Urothelium cell line (cell line): ENCODE results near the gene IP6K3.

Experiments used
- DNase-seq: peaks from one replicate; pipeline ENCODE4 v3.0.0; 2011; ENCODE audit warnings: low spot score, mixed read lengths
- FAIRE-seq: peaks from 2 replicates; lab custom pipeline; 2011; peaks lifted over from hg19 to GRCh38; lab: Jason Lieb, UNC

Gene IP6K3

DNA sequence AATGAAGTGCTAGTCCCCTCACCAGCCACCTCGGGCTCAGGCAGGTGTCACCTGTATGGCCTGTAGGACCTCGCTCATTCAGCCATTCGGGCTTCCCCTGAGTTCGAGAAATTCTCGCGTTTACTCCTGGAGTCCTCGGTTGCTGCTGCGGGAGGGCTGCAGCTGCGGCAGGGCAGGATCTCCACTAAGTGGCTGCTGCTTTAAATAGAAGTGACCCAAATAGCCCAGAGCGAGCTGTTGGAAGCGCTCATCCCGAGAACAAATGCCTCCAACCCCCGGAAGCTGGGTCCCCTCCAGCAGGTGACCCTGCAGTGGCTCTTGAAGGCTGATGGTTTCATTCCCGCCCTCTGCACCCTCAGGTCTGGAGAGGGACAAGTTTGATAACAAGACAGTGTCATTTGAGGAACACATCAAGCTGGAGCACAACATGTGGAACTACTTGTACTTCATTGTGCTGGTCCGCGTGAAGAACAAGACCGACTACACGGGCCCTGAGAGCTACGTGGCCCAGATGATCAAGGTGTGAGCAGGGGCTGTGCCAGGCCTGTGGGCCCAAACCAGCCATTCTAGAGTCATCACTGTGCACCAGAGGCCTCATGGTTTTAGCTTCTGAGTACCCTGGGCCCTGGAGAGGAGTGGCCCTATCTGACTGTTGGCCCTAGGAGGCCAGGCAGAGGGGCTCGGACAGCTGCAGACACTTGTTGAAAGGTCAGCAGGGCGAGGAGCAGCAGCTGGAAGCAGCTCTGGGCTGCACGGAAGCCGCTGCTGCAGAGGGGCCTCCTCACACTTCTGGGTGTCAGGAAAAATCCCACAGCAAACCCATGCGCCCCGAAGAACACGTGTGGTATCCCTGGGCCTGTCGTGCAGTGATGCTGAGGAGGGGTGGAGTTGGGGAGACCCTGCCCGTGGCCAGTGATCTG, 53.3 kb downstream of the IP6K3 start:
- FAIRE-seq (no peak), DNase-seq (no peak)

DNA sequence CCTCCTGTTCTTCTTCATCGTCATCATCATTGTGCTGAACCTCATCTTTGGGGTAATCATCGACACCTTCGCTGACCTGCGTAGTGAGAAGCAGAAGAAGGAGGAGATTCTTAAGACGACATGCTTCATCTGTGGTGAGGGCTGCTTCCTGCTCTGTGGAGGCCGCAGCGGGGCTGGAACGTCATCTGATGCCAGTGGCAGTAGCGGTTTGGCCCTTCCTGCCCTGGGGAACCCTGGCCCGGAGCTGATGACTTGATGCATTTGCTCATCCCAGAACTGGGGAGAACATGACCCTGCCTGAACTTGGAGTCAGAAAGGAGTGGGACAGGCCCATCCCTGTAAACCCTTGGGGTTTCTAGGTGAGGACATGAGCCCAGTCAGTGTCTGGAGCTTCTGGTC, 53.9 kb downstream of the IP6K3 start:
- no peak for FAIRE-seq

DNA sequence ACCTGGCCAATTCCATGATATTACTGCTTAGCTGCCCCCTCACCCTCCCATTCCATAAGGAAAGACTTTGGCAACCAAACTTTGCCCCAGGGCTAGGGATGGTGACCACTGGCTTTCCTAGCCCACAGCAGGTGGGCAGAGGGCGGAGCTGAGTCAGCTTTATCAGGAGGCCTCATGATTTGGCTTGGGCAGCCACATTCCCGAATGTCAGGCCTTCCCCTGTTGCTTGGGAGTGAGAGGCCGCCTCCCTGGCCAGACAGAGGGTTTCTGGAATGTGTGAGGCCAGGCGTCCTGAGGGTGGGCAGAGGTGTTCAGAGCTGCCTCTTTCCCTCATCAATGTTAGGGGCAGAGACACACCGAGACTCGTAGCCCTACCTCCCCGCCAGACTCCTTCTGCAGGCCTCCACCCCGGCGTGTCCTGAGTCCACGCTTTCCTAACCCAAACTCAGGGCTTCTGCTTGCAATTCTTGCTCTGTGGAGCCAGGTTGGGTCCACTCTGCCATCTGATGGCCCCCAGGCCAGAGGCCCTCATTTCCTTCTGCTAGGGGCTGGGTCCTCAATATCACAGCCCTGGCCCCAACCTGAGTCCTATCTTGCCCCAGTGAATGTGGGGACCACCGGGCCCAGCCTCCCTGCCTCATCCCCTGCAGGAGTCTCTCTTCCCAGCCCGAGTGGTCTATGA, 54.5 kb downstream of the IP6K3 start:
- FAIRE-seq (no peak), DNase-seq (no peak)

More for the DNA sequence above, 53.9 kb downstream of the IP6K3 start:
- no peak for DNase-seq

DNA sequence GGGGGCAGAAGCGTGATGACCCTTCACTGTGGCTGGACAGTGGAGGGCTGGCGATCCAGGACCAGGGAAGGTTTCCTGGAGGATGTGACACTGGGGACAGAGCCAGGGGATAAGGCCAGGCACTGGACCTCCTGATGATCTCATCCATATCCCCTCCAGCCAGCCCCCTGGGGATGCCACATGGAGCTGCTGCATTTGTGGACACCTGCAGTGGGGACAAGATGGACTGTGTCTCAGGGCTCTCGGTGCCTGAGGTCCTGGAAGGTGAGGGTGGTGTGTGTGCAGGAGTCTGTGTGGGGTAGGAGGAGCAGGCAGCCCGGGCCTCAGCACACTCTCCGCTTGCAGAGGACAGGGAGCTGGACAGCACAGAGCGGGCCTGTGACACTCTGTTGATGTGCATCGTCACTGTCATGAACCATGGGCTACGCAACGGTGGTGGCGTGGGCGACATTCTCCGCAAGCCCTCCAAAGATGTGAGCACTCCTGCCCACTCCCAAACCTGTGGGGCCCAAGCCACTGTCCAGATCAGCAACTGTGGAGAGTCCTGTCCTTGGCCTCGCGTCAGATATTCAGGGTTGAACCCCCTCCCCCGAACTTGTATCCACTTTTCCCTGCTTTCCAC, 55.1 kb downstream of the IP6K3 start:
- FAIRE-seq, result no peak
- no peak for DNase-seq

DNA sequence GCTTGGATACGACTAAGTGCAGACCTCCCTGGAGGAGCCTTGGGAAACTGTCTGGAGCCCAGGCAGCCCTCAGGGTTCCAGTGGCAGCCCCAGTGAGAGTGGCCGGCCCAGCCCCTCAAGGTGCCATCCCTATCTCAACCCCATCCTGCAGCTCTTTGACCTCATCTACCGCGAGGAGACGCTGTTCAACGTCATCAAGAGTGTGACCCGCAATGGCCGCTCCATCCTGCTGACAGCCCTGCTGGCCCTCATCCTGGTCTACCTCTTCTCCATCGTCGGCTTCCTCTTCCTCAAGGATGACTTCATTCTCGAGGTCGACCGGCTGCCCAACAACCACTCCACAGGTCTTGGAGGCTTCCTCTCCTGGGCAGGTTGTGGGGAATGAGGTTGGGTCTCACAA, 55.9 kb downstream of the IP6K3 start:
- no peak for FAIRE-seq

DNA sequence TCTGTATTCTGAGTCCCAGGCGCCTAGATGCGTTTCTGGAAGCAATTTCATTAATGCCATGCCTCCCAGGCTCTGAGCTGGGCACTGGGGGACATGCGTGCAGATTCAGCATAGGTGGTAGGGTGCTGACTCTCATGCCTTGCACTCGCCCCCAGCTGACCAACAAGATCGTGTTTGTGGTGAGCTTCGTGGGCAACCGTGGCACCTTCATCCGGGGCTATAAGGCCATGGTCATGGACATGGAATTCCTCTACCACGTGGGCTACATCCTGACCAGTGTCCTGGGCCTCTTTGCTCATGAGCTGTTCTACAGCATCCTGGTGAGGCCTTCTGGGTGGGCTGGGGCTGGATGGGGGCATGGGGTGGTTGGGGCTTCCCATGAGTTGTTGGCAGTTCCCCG, 56.8 kb downstream of the IP6K3 start:
- FAIRE-seq (no peak), DNase-seq (no peak)

More for the DNA sequence above, 55.9 kb downstream of the IP6K3 start:
- no peak for DNase-seq

DNA sequence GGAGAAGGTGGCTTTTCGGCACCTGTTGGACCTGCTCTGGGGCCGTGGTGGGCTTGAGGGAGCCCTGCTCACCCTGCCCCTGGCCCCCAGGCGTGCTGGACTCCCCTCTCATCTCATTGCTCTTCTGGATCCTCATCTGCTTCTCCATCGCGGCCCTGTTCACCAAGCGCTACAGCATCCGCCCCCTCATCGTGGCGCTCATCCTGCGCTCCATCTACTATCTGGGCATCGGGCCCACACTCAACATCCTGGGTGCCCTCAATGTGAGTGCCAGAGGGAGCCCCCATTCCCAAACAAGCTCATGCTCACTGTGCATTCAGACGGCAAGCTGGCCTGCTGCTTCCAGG, 57.6 kb downstream of the IP6K3 start:
- FAIRE-seq (no peak), DNase-seq (no peak)

DNA sequence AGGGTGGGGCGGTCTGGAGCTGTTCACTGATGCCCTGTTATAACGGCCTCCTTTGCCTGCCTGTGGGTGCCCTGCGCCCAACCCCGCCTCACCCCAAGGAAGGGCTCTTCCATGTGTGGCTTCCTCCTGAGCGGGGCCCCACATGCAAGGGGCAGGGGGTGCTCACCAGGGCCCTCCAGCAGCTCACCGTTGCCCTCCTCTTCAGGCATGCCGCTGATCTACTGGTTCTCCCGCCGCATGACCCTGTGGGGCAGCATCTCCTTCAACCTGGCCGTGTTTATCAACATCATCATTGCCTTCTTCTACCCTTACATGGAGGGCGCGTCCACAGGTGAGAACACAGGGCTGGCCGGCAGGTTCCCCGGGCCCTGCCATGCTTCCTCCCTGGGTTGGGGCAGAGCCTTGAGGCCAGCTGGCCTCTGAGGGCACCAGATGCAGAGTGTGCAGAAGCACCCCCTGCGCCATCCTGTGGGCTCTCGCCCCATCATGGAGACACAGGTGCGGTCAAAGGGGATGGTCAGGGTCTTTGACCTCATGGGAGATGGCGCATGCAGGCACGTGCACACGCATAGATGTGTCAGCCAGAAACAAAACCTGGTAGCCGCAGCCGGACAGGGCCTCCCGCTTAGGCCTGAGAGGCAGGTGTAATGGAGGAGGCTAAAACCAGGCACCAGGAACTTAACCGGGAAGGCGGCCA, 58.1 kb downstream of the IP6K3 start:
- FAIRE-seq (no peak), DNase-seq (no peak)

DNA sequence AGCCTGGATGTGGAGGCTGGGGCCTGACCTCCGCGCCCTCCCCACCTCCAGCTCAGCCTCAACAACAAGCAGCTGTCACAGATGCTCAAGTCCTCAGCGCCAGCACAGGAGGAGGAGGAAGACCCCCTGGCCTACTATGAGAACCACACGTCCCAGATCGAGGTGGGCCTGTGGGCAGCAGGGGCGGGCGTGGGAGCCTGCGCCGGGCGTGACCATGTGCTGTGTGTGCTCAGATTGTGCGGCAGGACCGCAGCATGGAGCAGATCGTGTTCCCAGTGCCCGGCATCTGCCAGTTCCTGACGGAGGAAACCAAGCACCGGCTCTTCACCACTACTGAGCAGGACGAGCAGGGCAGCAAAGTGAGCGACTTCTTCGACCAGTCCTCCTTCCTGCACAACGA, 58.7 kb downstream of the IP6K3 start:
- DNase-seq (no peak), FAIRE-seq (no peak)

DNA sequence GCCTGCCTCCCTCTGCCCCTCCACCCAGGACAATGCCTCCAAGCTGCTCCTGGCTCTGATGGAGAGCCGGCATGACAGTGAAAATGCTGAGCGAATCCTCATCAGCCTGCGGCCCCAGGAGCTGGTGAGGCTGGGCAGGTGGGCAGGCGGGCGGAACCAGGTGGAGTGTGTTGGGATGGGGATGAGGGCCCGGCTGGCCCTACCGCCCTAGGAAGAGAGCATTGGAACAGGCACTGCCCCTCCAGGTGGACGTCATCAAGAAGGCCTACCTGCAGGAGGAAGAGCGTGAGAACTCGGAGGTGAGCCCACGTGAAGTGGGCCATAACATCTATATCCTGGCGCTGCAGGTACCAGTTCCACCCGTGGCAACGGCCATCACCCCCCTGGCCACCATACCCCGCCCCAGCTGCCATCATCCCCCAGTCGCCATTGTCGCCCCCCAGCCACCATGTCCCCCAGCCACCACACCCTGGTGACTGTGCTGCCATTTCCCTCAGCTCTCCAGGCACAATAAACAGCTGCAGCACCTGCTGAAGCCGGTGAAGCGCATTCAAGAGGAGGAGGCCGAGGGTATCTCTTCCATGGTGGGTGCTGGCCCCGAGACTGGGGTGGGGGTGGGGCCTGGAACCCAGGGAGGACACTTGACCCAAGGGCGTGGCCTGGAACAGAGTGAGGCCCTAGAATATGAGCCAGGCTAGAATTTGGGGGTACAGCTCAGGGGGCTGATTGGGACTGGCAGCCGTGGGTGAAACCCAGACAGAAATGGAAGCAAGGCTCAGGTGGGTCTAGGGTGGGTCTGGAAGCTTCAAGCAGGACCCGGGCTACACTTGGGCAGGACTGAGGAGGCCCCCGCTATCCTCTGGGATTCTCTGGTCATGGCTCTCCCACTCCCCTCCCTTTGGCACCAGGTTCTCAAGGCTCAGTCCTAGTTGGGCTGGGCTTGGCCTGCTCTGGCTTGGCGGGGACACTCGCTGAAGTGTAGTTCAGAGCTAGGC, 59.4 kb downstream of the IP6K3 start:
- FAIRE-seq, result no peak
- no peak for DNase-seq

DNA sequence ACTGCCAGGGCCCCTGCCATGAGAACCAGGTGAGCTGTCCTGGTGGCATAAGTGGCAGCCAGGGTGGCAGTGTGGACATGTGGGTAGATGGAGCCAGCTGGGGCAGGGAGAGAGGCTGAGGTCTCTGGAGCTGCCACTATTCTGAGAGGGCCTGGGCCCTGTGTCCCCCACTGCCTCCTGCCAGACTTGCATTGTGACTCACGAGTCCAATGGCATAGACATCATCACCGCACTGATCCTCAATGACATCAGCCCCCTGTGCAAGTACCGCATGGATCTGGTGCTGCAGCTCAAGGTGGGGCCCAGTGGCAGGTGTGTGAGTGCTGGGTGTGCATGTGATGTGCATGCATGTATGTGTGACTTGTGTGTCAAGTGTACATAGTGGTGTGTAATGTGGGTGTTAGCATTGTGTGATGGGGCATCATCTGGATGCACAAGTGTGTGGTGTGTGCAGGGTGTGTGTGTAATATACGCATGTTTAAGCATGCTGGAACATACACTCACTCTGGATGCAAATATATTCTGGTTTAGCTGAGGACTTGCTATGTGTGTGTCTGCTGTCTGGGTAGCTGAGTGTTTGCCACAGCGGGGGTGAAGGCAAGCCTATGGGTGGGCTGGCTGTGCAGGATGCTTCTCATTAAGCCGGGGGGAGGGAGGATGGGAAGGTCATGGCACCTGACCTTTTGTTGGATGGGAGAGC, 60.3 kb downstream of the IP6K3 start:
- no peak for DNase-seq
- peak; percentile 68 for FAIRE-seq

DNA sequence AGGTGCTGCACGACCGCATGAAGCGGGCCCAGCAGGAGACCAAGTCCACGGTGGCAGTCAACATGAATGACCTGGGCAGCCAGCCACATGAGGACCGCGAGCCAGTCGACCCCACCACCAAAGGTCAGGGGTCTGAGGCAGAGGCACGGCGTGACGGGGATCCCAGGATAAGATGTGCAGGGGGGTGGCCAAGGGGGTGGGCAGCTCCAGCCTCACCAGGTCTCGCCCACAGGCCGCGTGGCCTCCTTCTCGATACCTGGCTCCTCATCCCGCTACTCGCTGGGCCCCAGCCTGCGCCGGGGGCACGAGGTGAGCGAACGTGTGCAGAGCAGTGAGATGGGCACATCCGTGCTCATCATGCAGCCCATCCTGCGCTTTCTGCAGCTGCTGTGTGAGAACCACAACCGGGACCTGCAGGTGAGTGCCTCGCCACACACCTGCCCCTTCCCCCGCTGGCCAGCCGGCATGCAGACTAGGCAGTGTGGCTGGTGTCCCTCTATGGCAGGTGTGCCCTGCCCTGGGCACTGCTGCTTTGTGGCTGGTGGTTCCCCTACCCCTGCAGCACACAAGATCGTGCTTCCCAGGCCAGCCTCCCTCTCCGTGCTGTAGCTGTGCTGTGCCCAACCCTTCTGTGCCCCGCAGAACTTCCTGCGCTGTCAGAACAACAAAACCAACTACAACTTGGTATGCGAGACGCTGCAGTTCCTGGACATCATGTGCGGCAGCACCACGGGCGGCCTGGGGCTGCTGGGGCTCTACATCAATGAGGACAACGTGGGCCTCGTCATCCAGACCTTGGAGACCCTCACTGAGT, 61.1 kb downstream of the IP6K3 start:
- FAIRE-seq (no peak), DNase-seq (no peak)

DNA sequence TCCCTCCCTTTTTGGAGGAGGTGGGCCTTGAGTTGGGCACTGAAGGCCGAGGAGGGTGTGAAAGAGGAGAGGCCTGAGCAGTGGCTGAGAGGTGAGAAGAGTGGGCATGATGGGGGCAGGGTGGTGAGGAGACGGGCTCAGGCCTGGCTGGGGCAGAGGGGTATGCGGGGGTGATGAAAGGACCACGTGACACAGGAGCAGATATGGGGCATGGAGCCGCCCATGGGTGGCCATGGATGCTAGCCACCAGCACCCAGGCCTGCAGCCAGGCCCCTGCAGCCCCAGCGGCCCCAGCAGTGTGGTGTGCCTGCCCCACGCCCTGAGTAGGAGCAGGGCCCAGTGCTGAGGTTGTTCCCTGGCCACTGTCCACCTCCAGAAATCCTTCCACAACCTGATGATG, 61.7 kb downstream of the IP6K3 start:
- DNase-seq, result no peak
- no peak for FAIRE-seq

DNA sequence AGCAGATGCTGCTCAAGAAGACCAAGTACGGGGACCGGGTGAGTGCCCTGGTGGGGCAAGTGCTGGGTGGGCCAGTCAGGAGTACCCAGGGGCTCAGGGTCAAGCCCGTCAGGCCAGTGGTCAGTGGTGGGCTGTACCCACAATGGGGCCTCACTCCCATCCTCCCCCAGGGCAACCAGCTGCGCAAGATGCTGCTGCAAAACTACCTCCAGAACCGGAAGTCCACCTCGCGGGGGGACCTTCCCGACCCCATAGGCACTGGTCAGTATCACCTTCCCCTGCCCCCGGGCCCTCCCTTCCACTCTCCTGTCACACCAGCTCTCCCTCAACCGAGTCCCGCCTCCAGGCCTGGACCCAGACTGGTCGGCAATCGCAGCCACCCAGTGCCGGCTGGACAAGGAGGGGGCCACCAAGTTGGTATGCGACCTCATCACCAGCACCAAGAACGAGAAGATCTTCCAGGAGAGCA, 62.2 kb downstream of the IP6K3 start:
- DNase-seq, result no peak
- FAIRE-seq, result no peak

DNA sequence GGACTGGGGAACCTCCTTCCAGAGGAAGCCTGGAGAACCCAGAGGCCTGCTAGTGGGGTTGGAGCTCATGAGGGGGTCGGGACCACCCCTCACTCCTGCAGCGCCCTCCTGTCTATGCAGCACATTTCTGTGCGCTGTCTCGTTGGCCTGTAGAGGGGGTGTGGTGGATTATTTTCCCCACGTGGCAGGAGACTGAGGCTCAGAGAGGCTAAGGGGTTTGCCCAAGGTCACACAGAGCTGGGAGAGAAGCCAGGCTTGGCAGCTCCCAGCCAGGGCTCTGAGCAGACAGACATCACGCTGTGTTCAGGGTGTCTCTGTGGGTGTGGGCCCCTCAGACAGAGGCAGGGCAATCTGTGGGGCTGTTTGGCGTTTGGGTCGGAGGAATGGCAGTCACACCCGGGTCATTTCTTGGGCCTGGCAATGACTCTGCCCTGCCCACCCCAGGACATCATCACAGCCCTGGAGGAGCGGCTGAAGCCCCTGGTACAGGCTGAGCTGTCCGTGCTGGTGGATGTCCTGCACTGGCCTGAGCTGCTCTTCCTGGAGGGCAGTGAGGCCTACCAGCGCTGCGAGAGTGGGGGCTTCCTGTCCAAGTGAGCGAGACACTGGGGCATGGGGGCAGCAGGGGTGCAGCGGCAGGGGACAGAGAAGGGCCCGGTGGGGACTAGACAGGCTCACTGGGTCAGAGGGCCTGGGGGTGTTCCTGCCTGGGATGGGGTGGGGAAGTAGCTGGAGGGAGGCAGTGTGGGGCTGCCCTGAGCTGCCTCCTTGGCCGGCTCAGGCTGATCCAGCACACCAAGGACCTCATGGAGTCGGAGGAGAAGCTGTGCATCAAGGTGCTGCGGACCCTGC, 62.9 kb downstream of the IP6K3 start:
- FAIRE-seq (no peak), DNase-seq (no peak)

DNA sequence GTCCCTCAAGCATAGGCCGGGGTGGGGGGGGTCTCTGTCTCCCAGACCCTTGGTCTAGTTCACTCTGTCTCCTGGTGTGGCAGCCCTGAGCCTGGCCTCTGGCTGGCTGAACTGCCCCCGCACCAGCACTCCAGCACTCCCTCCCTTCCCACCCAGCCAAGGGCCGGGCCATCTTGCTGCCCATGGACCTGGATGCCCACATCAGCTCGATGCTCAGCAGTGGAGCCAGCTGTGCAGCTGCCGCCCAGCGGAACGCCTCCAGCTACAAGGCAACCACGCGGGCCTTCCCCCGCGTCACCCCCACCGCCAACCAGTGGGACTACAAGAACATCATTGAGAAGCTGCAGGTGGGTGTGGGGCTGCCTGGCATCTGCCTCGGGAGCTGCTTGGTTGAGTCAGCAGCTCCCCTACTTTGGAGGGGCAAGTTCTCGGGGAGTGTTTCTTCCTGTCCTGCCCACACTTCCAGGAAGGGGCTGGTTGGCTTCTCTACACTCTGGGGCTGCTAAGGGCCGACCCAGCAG, 63.6 kb downstream of the IP6K3 start:
- FAIRE-seq, result no peak

DNA sequence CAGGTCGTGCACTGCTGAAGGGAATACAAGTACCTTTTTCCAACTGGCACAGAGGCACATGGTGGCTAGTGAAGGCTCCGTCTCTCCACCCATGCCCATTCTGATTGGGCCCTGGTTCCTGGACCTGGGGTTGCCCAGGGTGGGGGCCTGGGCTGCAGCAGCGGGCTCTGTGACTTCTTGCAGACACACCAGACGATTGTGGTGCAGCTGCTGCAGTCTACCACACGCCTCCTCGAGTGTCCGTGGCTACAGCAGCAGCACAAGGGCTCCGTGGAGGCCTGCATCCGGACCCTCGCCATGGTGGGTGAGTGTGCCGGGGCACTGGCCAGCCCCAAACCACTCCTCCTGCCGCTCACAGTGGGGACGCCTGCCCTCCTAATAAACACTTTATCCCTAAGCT, 64.4 kb downstream of the IP6K3 start:
- DNase-seq, result no peak
- FAIRE-seq, result no peak

More for the DNA sequence above, 63.6 kb downstream of the IP6K3 start:
- no peak for DNase-seq
